PFSK-1 (cell line): ENCODE data around the gene GLRX5.

Source experiments
- FOXP2 ChIP-seq: optimal IDR thresholded peaks from 2 replicates; pipeline ENCODE3; 2011; ENCODE audit warnings: borderline replicate concordance, control low read depth, inconsistent platforms; ENCODE audit not compliant: insufficient read depth; ENCODE audit errors: extremely low read length, extremely low read depth
- POLR2AphosphoS5 ChIP-seq: IDR thresholded peaks from 2 replicates; pipeline ENCODE4 v1.6.1; 2012; ENCODE audit warnings: low read depth, mild to moderate bottlenecking, control low read depth, low read length, moderate library complexity
- SIN3A ChIP-seq: IDR thresholded peaks from 2 replicates; pipeline ENCODE4 v1.6.1; 2012; ENCODE audit warnings: mild to moderate bottlenecking, low read length, moderate library complexity, borderline replicate concordance; ENCODE audit not compliant: insufficient read depth
- TAF1 ChIP-seq: IDR thresholded peaks from 2 replicates; pipeline ENCODE4 v1.6.1; 2012; ENCODE audit warnings: low read length, control low read depth, borderline replicate concordance; ENCODE audit not compliant: insufficient read depth
- TF ChIP-seq, protein P1 (sequence below), 2 experiments: IDR thresholded peaks; 2 replicates each; pipeline versions ENCODE4 v1.6.1 to v1.8.0; 2011 to 2012; ENCODE audit warnings: low read depth in 2 of 2, low read length in 2 of 2, control low read depth in 1 of 2, inconsistent platforms in 1 of 2, mild to moderate bottlenecking in 1 of 2, moderate library complexity in 1 of 2; ENCODE audit not compliant: insufficient read depth in 1 of 2

Gene GLRX5

DNA sequence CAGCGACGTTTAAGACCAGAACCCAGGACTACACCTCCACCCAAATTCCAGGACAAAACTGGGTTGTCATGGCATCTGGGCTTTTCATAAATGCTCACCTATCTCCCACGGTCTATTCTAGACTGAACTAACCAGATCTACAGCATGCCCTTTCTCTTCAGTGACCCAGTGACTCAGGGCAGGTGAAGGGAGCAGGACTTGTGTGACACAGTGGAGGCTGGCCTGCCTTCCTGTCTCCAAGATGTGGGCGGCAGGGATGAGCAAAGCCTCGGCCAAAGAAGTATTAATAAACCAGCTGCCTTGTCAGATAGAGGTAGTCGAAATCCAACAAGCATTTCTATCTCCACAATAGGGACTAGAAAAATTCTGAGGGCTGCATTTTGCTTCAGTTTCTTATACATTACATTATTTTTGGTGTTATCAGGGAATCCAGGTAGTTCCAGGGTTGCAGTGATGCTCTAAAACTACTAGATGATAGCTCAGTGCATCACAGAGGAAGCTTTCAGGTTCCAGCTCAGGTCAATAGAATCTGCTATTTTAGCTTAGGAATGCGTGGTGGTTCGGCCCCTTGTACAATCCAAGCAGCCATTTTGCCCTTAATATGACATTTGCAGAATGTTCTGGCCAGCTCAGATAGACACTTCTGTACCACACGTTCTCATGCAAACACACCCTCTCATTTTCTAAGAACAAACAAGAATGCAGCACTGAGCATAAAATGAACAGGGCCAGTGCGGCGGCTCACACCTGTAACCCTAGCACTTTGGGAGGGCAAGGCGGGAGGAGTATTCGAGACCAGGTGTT is 4.2 kb upstream of the GLRX5 start:
- TF ChIP-seq SIN3A (no peak), POLR2AphosphoS5 (no peak), TAF1 (no peak), FOXP2 (no peak)
- TF ChIP-seq, protein P1, sequence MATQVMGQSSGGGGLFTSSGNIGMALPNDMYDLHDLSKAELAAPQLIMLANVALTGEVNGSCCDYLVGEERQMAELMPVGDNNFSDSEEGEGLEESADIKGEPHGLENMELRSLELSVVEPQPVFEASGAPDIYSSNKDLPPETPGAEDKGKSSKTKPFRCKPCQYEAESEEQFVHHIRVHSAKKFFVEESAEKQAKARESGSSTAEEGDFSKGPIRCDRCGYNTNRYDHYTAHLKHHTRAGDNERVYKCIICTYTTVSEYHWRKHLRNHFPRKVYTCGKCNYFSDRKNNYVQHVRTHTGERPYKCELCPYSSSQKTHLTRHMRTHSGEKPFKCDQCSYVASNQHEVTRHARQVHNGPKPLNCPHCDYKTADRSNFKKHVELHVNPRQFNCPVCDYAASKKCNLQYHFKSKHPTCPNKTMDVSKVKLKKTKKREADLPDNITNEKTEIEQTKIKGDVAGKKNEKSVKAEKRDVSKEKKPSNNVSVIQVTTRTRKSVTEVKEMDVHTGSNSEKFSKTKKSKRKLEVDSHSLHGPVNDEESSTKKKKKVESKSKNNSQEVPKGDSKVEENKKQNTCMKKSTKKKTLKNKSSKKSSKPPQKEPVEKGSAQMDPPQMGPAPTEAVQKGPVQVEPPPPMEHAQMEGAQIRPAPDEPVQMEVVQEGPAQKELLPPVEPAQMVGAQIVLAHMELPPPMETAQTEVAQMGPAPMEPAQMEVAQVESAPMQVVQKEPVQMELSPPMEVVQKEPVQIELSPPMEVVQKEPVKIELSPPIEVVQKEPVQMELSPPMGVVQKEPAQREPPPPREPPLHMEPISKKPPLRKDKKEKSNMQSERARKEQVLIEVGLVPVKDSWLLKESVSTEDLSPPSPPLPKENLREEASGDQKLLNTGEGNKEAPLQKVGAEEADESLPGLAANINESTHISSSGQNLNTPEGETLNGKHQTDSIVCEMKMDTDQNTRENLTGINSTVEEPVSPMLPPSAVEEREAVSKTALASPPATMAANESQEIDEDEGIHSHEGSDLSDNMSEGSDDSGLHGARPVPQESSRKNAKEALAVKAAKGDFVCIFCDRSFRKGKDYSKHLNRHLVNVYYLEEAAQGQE (IDR thresholded peaks at IDR 0.05; ENCODE audit: insufficient read depth in 1 of 2, low read depth in 2 of 2, low read length in 2 of 2) = no peak

DNA sequence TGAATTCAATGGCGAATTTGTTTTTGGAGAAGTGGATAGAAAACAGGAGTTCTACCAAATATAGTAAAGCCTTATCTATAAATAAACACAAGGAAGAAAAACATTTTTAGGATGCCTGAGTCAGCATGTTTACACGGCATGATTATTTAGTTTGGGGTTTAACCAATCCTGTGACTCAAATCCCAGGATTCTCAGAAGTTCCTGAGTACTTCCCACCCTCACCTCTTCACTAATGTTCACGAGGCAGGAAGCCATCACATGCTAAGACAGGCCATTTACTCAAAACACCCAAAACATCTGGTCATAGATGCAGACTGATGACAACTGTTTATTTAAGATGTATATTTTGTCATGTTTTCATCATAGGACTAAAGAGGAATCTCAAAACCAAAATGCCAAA is 3.4 kb upstream of the GLRX5 start:
- TF ChIP-seq SIN3A (no peak), POLR2AphosphoS5 (no peak), FOXP2 (no peak), TAF1 (no peak)
- TF ChIP-seq, protein P1 (IDR thresholded peaks at IDR 0.05; ENCODE audit: insufficient read depth in 1 of 2, low read depth in 2 of 2, low read length in 2 of 2) = no peak

DNA sequence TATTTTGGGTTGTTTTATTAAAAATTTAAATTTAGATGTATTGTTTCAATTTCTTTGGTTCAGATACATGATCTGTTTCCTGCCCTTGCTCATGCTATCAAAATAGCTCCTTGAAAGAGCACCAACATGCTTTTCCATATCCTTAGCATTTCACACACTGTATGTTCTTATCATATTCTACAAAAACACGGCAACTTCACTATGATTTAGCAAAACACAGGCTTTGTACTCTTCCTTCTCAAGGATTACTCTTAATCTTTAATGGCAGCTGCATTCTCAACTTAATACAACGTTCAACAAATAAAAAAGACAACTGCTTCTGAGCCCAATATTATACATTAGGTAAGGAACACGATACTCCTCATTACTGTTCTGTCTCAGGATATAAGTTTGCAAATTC is 2.9 kb upstream of the GLRX5 start:
- no peak for TF ChIP-seq FOXP2
- TF ChIP-seq SIN3A = no peak
- no peak for TF ChIP-seq POLR2AphosphoS5
- TF ChIP-seq, protein P1 (IDR thresholded peaks at IDR 0.05; ENCODE audit: insufficient read depth in 1 of 2, low read depth in 2 of 2, low read length in 2 of 2) = no peak
- no peak for TF ChIP-seq TAF1

DNA sequence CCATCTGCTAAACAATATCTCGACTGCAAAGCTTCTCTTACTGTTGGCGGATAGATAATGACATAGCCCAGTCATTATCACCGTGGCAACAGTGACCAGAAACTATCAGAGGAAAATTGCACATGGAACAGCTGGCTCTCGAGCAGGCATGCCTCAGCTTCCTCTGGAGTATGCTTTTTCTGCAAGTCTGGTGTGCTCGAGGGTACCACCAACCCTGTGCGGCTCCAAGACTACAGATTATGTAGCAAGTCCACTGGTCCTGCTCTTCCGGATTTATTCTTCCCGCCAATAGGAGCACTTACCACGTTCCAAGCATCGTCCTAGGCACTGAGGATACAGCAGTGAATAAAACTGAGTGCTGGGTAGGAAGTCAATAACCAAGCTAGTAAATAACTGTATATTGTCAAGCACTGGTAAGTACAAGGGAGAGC is 1.4 kb upstream of the GLRX5 start:
- TF ChIP-seq FOXP2 (no peak), SIN3A (no peak), POLR2AphosphoS5 (no peak), TAF1 (no peak)
- TF ChIP-seq, protein P1 (IDR thresholded peaks at IDR 0.05; ENCODE audit: insufficient read depth in 1 of 2, low read depth in 2 of 2, low read length in 2 of 2) = no peak

DNA sequence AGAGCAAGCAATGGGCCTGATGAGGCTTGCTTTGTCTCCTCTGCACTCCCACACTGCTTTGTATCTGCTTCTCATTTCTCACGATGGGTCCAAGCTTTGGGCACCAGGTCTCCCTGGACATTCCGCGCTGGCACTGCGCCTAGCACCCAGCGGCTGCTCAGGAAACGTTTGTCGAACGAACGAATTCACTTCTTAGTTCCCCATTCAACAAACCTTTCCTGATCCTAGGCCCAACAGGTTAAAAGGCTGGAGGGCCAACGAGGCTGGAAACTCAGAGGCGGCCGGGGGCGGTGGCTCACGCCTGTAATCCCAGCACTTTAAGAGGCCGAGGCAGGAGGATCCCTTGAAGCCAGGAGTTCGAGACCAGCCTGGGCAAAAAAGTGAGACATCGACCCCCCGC is 1.0 kb upstream of the GLRX5 start:
- no peak for TF ChIP-seq TAF1
- TF ChIP-seq, protein P1 (IDR thresholded peaks at IDR 0.05; ENCODE audit: insufficient read depth in 1 of 2, low read depth in 2 of 2, low read length in 2 of 2) = no peak
- no peak for TF ChIP-seq SIN3A
- TF ChIP-seq FOXP2 = no peak
- TF ChIP-seq POLR2AphosphoS5 = no peak
